Neutrophil (primary cell): Measurements from ENCODE around the gene C1orf105.

ENCODE experiments used
- H3K27ac ChIP-seq: fragments of 200-600 bp; sonication (generic); 2 replicates; pipeline ENCODE4 v1.5.1; 2016; ENCODE audit warnings: mild to moderate bottlenecking, moderate library complexity
- H3K27me3 ChIP-seq: fragments of 200-600 bp; sonication (generic); 2 replicates; pipeline ENCODE4 v1.6.0; 2016; ENCODE audit warnings: mild to moderate bottlenecking
- H3K36me3 ChIP-seq: fragments of 200-600 bp; sonication (generic); 2 replicates; pipeline ENCODE4 v1.5.1; 2017
- H3K4me1 ChIP-seq, 2 experiments: fragments of 200-600 bp in 1 of 2; sonication (generic) in 1 of 2; 1 replicate in 1 of 2; 2 replicates in 1 of 2; pipeline versions ENCODE4 v1.5.1 to v1.6.1; 2013 to 2016; ENCODE audit warnings: low read depth in 1 of 2, low read length in 1 of 2, mild to moderate bottlenecking in 1 of 2, moderate library complexity in 1 of 2; ENCODE audit not compliant: control insufficient read depth in 1 of 2, insufficient read depth in 1 of 2
- H3K4me3 ChIP-seq, 2 experiments: fragments of 200-600 bp in 1 of 2; sonication (generic) in 1 of 2; 1 replicate in 1 of 2; 2 replicates in 1 of 2; pipeline ENCODE4 v1.5.1; 2013 to 2016; ENCODE audit warnings: low read depth in 1 of 2, low read length in 1 of 2, mild to moderate bottlenecking in 1 of 2, moderate library complexity in 1 of 2
- H3K9me3 ChIP-seq: fragments of 200-600 bp; sonication (generic); 2 replicates; pipeline ENCODE4 v1.5.1; 2016
- CTCF ChIP-seq: fragments of 200-600 bp; sonication (generic); IDR thresholded peaks from 2 replicates; pipeline ENCODE4 v1.5.1; 2016; ENCODE audit warnings: antibody characterized with exemption

Gene C1orf105

GRCh38 chr1:172383536-172383935 is 36.9 kb upstream of the C1orf105 start:
- Histone ChIP-seq H3K27ac (no peak overlapping the region), H3K27me3 (no peaks in the 10 kb centered on the region), H3K4me1 (no peaks in the 10 kb centered on the region), H3K4me3 (no peak overlapping the region), H3K36me3 (no peaks in the 10 kb centered on the region), H3K9me3 (no peaks in the 10 kb centered on the region)
- TF ChIP-seq CTCF = no peak

- no peak overlapping the region for H3K4me3 ChIP-seq
- no peak for TF ChIP-seq CTCF
These were observed 35.8 kb upstream of the C1orf105 start for GRCh38 chr1:172384656-172385055.

GRCh38 chr1:172386046-172386445 is 34.4 kb upstream of the C1orf105 start:
- H3K27me3 ChIP-seq = no peaks in the 10 kb centered on the region
- H3K4me1 ChIP-seq = no peaks in the 10 kb centered on the region
- H3K27ac ChIP-seq = no peak overlapping the region
- no peak for TF ChIP-seq CTCF
- no peaks in the 10 kb centered on the region for H3K9me3 ChIP-seq
- H3K36me3 ChIP-seq = no peaks in the 10 kb centered on the region
- no peak overlapping the region for H3K4me3 ChIP-seq

More at GRCh38 chr1:172384656-172385055, 35.8 kb upstream of the C1orf105 start:
- Histone ChIP-seq H3K36me3 (no peaks in the 10 kb centered on the region), H3K9me3 (no peaks in the 10 kb centered on the region), H3K27me3 (no peaks in the 10 kb centered on the region), H3K27ac (no peak overlapping the region), H3K4me1 (no peaks in the 10 kb centered on the region)

GRCh38 chr1:172388490-172388889 is 32.0 kb upstream of the C1orf105 start:
- Histone ChIP-seq H3K9me3 (no peaks in the 10 kb centered on the region), H3K36me3 (no peaks in the 10 kb centered on the region), H3K27ac (no peak overlapping the region), H3K4me3 (no peak overlapping the region), H3K4me1 (no peaks in the 10 kb centered on the region), H3K27me3 (no peaks in the 10 kb centered on the region)
- TF ChIP-seq CTCF = no peak

- no peaks in the 10 kb centered on the region for H3K4me1 ChIP-seq
- H3K27me3 ChIP-seq = no peaks in the 10 kb centered on the region
- H3K27ac ChIP-seq = no peak overlapping the region
These were observed 30.2 kb upstream of the C1orf105 start for GRCh38 chr1:172390301-172390682.

More at GRCh38 chr1:172390301-172390682, 30.2 kb upstream of the C1orf105 start:
- no peaks in the 10 kb centered on the region for H3K36me3 ChIP-seq
- no peak overlapping the region for H3K4me3 ChIP-seq
- no peaks in the 10 kb centered on the region for H3K9me3 ChIP-seq
- TF ChIP-seq CTCF = no peak
